Dedifferentiated amniotic fluid mesenchymal stem cell (primary cell): Measurements from ENCODE around the gene DRG2.

Source experiments
- DNase-seq: peaks from one replicate; pipeline ENCODE4 v3.0.0-alpha.2; 2016; ENCODE audit errors: extremely low spot score

Gene DRG2

GRCh38 chr17:18117533-18117932, 29.8 kb downstream of the DRG2 start:
- no peak for DNase-seq

- no peak for DNase-seq
Measured at GRCh38 chr17:18117982-18118975, 30.5 kb downstream of the DRG2 start.

- DNase-seq, result no peak
Measured at GRCh38 chr17:18119166-18119745, 31.5 kb downstream of the DRG2 start.

GRCh38 chr17:18119938-18120337, 32.2 kb downstream of the DRG2 start:
- no peak for DNase-seq

- DNase-seq, result no peak
Measured at GRCh38 chr17:18120461-18121017, 32.8 kb downstream of the DRG2 start.

GRCh38 chr17:18121144-18121910, 33.6 kb downstream of the DRG2 start:
- DNase-seq, result no peak

GRCh38 chr17:18122990-18123753, 35.4 kb downstream of the DRG2 start:
- no peak for DNase-seq

- DNase-seq, result no peak
Measured at GRCh38 chr17:18124345-18125126, 36.8 kb downstream of the DRG2 start.

- no peak for DNase-seq
Measured at GRCh38 chr17:18129041-18129502, 41.3 kb downstream of the DRG2 start.

GRCh38 chr17:18132711-18133110, 45.0 kb downstream of the DRG2 start:
- no peak for DNase-seq

- DNase-seq, result no peak
Measured at GRCh38 chr17:18136357-18136756, 48.6 kb downstream of the DRG2 start.

GRCh38 chr17:18138065-18138749, 50.5 kb downstream of the DRG2 start:
- no peak for DNase-seq

GRCh38 chr17:18139092-18139491, 51.3 kb downstream of the DRG2 start:
- DNase-seq, result no peak

- DNase-seq, result no peak
Measured at GRCh38 chr17:18139498-18139897, 51.8 kb downstream of the DRG2 start.

GRCh38 chr17:18139949-18140348, 52.2 kb downstream of the DRG2 start:
- DNase-seq, result no peak

GRCh38 chr17:18140648-18141047, 52.9 kb downstream of the DRG2 start:
- DNase-seq, result no peak

- DNase-seq, result peak; percentile 32
Measured at GRCh38 chr17:18141210-18141803, 53.6 kb downstream of the DRG2 start.

- DNase-seq, result no peak
Measured at GRCh38 chr17:18142417-18142816, 54.7 kb downstream of the DRG2 start.
